HG03378 (cell line): ENCODE data around the gene FCN1.

Experiments
- ATAC-seq: cut with Tn5 transposase; IDR thresholded peaks from one replicate; pipeline ENCODE4 v1.9.1; 2021; ENCODE audit warnings: mild to moderate bottlenecking, moderate library complexity; ENCODE audit not compliant: unreplicated experiment

FCN1 gene

DNA sequence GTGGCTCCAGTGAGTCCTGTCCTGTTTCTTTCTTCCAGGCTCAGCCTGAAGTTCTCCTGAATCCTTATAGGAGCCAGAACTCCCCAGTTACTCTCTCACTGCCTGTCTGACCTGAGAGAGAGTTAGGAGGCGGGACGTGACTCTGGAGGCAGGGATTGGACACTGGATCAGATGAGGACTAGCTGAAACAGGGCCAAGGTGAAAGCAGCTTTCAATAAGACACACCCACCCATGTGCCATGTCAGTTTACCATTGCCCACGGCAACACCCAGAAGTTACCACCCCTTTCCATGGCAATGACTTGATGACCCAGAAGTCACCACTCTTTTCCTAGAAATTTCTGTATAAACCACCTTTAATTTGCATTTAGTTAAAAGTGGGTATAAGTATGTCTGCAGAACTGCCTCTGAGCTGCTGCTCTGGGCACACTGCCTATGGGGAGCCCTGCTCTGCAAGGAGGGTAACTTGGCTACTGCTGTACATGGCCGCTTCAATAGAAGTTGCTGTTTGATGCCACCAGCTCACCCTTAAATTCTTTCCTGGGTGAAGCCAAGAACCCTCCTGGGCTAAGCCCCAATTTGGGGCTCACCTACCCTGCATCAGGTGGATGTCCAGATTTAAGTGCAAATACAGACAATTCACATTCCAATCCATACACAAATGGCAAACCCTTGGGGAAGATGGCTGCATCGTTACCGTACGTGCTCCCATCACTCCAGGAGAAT is 23.4 kb downstream of the FCN1 start:
- no peak for ATAC-seq

DNA sequence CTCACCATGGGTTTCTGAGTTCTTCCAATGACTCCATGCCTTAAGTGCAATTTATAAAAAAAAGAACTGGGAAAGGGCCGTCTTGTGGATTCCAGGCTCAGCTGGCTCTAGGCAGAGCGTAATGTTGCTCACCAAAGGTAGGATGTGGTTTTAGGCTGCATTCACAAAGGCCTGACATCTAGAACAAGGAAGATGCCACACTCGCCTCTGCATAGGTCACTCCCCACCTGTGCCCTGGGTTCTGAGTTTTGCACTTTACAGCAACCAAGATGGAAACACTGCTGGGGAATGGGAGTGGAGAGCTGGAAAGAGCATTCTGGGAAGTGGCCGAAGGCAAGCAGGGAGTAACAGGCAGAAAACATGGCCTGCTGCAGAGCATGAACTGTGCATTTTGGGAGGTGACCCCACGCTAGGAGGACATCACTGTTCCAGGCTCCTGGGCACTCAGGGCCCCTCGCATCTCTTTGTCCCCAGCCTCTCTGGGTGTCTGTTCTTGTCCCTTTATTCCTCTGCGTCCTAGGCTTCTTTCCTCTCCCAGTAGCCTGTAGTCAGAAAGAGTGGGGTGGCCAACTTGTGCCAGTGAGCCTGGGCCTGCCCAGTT is 24.8 kb downstream of the FCN1 start:
- no peak for ATAC-seq

DNA sequence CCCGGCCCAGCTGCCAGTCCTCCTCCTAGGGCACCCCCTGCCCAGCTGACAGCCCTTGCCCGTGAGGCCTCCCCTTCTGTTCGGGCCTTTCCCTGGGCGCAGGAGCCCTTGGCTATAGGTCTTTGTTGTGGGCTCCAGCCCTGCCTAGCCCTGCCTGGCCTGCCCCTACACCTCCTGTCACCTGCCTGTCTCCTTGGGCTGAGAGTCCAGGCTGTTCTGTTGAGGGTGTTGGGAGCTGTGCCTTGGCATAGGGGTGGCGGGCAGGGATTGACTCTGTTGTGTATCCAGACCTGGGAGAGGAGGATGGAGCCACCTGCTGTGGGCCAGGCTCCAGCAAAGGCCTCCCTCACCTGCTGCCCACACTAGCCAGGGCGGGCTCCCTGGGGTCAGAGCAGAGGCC is 25.5 kb downstream of the FCN1 start:
- no peak for ATAC-seq

DNA sequence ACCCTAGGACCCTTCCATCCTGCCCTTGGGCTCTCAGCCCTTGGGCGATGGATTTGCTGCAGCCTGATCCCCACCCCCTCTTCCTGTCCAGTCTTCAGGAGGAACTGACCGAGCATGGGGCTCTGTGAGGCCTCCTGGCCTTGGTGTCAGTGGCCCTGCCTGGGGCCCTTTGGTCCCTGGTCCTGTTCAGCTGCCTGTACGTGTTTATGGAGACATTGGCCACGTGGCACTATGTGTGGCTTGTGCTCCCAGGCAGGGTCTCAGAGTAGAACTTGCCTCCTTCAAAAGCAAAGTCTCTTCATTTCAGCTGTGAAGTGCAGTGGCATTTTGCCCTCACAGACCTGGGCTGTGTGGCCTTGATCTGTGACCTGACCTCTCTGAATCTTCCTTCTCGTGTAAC is 26.0 kb downstream of the FCN1 start:
- ATAC-seq, result no peak

DNA sequence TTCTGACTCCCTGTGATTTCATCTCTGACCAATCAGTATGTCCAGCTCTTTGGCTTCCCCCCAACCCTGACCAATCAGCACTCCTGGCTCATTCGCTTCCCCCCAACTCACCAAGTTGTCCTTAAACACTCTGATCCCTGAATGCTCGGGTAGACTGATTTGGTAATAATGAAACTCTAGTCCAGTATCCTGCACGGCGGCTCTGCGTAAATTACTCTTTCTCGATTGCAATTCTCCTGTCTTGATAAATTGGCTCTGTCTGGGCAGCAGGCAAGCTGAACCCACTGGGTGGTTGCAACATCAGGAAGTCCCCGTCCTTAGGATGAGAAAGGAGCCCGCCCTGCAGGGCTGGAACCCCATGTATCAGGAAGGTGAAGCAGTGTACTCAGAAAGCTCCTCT is 26.7 kb downstream of the FCN1 start:
- no peak for ATAC-seq

DNA sequence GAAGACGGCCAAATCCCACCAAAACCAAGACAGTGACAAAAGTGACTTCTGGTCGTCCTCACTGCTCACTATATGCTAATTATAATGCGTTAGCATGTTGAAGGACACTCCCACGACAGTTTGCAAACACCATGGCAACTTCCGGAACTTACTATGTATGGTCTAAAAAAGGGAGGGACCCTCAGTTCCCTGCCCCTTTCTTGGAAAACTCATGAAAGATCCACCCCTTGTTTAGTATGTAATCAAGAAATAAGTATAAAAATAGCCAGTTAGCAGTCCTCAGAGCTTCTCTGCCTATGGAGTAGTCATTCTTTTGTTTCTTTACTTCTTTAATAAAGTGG is 27.6 kb downstream of the FCN1 start:
- ATAC-seq, result no peak

DNA sequence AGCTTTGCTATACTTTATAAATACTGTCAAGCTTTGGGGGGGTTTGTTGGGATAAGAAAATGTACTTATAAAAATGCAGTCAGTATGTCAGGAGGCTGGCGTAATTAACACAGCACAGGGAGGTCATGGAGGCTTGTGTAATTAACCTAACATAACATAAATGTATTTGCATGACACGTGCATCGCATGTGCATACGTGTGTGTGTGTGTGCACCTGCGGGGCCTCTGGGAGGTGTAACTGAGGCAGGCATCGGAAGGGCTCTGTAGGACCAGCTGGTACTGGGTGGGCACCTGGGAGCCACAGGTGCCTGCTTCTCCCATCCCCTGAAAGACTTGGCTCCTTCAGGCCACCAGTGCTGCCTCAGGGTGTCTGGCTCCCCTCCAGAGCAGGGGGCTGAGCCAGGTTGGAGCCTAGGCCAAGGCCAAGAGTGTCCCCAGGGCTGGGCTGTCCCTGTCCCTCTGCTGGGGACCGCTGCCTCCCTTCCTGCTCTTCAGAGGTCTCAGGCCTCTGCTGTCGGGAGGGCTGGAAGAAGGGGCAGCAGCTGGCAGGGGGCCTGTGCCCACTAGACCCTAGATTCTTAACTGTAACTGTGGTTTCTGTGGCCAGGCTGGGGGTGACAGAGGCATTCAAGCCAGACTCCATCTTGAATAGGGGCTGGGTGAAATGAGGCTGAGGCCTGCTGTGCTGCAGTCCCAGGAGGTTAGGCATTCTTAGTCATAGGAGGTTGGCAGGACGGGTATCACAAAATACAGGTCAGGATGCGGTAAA is 28.1 kb downstream of the FCN1 start:
- no peak for ATAC-seq

DNA sequence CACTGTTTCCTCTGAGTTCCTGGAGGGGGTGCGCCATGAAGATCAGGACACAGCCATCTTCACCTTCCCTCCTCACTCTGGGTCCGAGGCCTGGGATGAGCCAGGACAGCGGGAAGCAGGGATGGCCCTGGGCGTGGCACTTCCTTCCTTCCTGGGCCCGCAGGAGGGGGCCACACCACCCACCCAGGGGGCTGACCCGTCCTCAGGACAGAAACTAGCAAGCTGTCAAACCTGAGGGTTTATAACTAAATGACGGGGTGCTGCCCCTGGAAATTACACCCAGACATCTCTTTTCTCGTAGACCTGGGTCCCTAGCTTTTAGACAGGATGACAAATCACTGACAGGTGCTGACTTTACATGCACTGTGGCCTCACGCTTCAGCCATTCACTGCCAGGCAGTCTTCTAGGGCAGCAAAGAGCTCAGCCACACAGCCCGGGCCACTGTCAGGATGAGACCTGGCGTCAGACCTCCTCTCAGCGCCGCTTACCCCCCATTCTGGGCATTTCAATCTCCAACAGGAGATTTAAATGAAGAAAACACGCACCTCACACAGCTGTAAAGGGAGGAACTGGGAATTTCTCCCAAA is 29.0 kb downstream of the FCN1 start:
- ATAC-seq, result no peak

DNA sequence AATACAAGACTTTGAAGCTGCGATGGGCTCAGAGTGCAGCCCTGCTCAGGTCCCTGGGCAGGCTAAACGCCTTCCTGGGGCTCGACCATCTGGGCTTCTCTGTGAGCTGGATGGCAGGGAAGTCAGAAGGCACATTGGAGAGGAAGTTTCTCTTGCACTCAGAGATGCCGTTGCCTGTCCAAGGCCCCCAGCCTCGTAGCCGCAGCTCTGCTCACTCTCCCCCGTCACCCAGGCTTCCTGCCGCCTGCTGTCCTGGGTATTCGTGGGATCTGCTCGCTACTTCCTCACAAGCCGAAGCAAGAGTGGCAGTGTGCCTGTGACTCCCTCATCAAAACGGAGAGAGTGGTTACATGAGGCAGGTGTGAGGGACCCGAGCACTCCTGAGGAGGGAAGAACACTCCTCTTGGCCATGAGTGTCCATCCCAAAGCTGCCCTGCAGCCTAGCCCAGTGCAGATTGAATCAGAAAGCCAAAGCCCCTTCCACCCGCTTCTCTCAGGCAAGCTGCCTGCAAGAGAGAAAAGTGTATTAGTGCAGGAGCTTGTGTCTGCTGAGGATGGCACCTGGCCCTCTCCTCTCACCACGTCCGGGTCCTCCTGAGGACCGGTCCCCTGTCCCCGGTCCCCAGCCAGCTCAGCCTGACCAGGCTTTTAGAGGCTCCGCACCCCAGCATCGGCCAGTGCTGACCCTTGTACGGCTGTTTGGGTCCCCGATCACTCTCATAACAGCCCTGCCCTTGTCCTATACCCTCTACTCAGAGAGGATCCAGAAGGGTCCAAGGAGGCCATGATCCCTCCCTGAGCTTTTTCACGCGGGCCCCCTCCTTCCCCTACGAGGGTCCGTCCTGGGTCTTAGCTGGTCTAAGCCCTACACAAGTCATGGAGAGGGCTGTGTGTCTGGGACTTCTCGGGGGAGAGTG is 29.8 kb downstream of the FCN1 start:
- ATAC-seq, result no peak

DNA sequence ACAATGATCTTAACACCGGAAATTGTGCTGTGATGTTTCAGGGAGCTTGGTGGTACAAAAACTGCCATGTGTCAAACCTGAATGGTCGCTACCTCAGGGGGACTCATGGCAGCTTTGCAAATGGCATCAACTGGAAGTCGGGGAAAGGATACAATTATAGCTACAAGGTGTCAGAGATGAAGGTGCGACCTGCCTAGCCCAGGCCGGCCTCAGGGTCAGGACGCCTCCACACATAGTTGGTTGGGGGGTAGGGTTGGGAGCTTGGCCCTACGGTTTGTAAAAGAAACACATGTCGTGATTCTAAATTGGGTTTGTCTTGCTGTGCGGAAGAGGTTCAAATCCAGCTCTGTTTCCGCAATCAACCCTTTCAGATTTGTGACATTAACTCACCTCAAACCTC is 30.5 kb downstream of the FCN1 start:
- no peak for ATAC-seq

DNA sequence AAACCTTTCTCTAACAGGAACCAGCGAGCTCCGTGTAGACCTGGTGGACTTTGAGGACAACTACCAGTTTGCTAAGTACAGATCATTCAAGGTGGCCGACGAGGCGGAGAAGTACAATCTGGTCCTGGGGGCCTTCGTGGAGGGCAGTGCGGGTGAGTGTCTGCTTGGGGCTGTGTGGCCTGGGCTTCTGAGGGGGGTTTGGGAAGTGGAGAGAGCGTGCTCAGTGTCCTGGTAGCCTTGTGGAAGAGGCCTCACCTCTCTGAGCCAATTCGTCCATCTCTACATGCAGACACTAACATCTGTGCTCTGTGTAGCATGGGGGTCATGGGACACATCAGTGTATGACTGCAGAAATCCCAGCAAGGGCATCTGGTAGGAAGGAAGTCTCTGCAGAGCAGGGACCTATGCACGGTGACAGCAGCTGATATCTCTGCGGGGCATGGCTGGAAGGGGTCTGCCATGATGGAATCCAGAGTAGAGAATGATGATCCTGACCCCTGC is 31.2 kb downstream of the FCN1 start:
- ATAC-seq, result no peak

DNA sequence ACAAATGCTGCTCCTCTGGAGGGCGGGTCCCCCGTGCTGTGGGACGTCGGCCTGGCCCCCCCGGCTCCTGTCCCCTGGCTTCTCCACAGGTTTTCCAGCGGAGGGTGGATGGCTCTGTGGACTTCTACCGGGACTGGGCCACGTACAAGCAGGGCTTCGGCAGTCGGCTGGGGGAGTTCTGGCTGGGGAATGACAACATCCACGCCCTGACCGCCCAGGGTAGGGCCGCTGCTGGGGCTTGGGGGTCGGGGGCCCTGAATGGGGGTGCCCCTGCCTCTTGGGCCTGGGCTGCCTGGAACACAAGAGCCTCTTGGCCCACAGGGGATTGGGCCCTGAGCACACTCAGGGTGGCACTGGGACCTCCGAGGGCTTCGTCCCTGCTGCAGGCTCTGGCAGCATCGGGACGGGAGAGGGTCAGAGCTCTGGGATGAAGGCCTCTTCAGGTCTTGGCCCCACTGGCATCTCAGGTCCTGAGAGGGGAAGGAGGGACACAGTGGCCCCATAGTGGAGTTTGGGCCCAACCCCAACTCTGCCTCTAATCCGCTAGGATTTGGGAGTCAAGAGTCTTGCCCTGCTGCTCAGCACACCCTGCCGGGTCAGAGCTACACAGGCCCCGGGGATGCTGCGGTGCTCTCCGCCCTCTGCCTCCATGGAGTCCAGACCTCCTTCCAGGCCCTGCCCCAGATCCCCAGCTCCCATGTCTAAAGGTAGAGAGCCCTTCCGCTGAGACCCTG is 31.9 kb downstream of the FCN1 start:
- ATAC-seq, result no peak

DNA sequence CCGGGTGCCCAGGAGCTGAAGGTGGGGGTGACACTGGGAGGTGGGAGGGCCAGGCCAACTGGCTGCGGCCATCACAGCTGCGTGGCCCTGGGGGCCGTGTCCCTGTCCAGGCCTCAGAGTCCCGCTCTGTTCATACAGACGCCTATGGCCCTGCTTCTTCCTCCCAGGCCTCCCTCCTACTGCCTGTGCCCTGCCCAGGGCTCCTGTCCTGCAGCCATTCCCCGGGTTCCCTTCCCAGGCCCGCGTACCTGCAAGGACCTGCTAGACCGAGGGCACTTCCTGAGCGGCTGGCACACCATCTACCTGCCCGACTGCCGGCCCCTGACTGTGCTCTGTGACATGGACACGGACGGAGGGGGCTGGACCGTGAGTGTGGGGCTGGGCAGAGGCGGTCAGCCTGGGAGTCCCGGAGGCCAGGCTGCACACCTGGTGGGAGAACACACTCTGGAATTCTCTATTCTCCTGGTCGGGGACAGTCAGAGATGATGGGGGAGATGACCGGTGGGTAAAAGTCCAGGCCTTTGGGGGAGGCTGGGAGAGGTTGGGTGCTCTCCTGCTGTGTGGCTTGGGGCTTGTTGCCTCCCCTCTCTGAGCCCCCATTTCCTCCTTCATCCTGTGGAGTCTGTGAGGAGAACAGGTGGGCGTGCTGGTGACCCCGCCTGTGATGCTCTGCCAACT is 32.6 kb downstream of the FCN1 start:
- ATAC-seq, result no peak

DNA sequence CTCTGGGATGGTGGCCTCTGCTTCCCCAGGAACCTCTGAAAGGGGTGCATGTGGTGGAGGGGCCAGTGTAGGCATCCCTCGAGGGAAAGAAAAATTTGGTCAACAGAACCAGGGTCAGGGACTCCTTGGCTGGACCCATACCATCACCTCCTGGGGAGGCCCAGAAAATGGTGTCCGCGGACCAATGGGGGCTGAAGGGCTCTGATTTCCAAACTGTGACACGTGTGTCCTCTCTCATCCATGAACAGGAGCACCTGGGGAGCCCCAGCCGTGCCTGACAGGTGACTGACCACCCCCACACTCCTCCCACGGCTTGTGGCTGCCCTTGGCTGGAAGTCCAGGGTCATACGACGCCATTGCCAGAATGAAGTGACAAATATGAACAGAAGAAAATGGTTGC is 33.2 kb downstream of the FCN1 start:
- no peak for ATAC-seq

DNA sequence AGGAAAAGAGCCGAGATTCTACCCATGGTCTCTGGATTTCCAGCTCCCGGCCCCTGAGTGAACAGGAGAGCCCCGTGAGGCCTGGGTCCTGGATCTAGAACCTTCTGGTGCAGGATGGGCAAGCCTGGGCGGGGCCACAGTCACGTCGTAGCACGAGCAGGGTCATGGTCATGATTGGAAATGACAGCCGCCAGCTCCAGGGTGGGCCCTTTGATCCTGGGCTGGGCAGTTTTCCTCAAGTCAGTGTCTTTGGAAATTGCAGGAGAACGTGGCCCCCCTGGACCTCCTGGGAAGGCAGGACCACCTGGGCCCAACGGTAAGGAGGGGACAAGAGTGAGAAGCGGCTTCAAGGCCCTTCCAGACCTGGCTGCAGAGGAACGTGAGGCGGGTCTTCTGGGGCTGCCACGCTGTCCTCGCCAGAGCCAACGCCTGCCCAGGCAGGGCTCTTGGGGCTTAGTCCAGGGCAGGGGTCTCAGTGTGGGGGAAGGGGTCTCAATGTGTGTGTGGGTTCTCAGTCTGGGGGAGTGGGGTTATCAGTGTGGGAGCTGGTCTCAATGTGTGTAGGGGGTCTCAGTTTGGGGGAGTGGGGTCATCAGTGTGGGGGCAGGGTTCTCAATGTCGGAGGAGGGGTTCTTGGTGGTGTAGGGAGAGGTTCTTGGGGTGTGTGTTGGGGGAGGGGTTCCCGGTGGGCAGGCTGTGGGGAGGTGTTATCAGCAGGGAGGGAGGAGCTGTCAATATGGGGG is 34.5 kb downstream of the FCN1 start:
- ATAC-seq, result no peak

DNA sequence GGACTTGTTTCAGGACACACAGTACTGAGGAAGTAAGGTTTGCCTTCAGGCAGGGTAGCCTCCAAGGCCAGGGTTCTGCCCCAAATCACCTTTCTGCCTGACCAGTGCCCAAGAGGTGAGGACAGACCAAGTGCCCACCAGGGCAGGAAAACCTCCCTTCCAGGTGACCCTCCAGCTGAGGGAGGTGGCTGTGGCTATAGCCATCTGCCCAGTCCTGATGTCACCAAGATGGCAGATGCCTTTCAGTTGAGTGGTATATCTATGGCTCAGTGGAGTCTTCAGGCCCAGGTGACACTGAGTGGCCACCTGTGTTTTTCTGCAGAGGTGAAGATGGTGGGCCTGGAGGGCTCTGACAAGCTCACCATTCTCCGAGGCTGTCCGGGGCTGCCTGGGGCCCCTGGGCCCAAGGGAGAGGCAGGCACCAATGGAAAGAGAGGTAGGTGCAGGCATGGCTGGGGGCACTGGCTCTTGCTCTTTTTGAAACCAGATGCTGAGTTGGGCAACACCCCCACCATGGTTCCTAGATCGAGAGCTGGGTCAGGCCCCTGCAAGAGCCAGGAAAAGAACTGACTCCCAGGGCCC is 35.4 kb downstream of the FCN1 start:
- no peak for ATAC-seq

DNA sequence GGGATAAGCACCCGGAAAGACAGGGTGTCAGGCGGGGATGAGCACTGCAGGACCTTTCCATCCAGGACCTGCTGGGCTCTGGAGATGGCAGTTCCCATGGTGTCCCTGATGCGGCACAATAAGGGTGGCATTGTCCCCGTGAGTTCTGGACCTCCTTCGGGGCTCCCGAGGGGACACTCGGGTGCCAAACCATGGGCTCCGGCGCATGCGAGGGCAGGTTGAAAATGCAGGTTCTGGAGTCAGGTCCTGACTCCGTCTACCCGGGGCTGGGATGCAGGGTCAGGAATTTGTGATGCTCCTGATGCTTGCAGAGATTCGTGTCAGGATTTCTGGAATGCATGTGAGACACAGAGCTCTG is 36.4 kb downstream of the FCN1 start:
- no peak for ATAC-seq

DNA sequence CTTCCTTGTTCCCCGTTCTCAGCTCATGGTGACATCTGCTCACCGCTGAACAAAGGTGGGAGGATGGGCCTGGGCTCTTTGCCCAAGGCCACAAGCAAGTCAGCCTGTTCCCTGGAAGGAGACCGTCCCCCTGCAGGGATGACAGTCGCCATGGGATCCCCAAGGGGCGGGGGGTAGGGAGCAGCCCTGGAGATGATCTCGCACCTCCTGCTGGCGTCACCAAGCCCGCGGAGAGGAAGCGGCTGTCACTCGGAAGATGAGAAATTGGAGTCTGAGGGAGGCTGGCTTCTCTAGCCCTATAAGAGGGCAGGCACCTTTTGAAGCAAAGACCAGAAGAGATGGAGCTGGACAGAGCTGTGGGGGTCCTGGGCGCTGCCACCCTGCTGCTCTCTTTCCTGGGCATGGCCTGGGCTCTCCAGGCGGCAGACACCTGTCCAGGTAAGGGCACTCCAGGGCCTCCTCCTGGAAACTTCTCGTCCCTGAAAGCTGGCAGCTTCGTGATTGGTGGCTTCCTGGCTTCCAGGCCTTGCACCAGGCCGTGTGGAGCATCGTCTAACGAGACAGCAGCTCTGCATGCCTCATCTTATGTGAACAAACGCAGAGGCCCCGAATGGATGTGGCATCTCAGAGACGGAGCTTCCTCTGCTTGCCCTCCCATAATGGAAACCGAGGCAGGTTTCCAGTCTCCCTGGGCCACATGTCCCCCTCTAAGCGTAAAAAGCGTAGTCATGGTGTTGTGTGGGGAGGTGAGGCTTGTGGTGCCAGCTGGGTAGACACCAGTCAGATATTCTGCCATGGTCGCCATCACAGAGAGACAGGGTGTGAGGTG is 37.0 kb downstream of the FCN1 start, which contains the start of gene FCN2:
Gene FCN2 (plus strand): TSS at position 327 of the 829 bp plus-strand sequence. CDS start 12 bp downstream, at position 339.
- no peak for ATAC-seq
